Measurements from ENCODE around the gene CDK17. TPM values are rescaled to one million over a fixed set of nuclear protein-coding genes. Genes with fewer than 3 reads are reported as not detected.
A peak's percentile ranks its signal among the peaks of the same experiment; 100 is the strongest.

Gene CDK17
- total RNA-seq, 4 donors from 2014 or later, result 93.5 to 105 (median 102) TPM

DNA sequence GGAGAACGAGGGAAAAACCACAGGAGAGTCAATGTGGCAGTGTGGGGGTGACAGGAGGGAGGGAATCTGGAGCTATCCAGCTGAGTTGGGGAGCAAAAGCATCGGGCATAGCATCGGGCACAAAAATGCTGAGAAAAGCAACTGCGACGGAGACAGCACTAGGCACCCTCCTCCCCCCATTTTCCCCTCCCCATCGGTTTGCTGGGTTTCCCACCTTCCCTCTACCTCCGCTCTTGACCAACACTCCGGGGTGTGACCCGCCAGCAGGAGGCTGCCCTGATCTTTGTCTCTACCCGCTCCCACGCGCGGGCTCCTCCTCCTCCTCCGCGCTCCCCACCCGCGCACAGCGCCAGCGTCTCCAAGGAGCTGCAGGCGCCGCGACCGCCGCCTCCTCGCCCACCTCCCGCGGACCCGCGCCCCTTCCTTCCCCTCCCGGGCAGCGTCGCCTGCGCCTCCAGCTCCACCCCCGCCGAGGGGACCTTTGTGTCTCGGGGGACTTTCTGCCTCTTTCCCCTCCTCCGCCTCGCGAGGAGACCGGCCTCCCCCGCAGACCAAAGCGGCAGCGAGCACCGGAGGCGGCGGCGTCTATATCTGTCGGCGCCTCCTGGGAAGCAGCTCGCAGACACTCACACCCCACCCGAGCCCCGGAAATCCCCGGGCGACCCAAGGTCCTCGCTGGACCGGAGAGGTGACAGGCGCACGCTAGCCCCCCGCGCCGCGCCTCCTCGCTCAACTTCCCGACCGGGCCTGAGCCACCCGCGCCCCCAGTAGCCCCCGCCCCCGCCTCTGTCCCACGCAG lies 920 bp downstream of the CDK17 start:
- H3K9me3 ChIP-seq, result no peaks in the 10 kb centered on the region
- H3K27me3 ChIP-seq, result no peaks in the 10 kb centered on the region
- peaks cover 0 to 3% of the 10 kb centered on the region in 2 donors for H3K4me1 ChIP-seq
- H3K27ac ChIP-seq, result peak overlapping the region; percentile 98 to 99
- intact Hi-C loops (cut with DNase I; ENCODE audit: low total_unique reads), result loop anchor here (10.0 kb wide), 1 partner anchor 165 kb away; no protein-coding TSS in a partner anchor
- peak; percentile 80 to 84 for DNase-seq
- H3K36me3 ChIP-seq, result no peaks in the 10 kb centered on the region
- TF ChIP-seq POLR2A (IDR thresholded peaks at IDR 0.05) (peak; percentile 20 to 66), CTCF (IDR thresholded peaks at IDR 0.05) (peak; percentile 8 to 46 (median 17))
- peak overlapping the region; percentile 76 to 98 for H3K4me3 ChIP-seq

DNA sequence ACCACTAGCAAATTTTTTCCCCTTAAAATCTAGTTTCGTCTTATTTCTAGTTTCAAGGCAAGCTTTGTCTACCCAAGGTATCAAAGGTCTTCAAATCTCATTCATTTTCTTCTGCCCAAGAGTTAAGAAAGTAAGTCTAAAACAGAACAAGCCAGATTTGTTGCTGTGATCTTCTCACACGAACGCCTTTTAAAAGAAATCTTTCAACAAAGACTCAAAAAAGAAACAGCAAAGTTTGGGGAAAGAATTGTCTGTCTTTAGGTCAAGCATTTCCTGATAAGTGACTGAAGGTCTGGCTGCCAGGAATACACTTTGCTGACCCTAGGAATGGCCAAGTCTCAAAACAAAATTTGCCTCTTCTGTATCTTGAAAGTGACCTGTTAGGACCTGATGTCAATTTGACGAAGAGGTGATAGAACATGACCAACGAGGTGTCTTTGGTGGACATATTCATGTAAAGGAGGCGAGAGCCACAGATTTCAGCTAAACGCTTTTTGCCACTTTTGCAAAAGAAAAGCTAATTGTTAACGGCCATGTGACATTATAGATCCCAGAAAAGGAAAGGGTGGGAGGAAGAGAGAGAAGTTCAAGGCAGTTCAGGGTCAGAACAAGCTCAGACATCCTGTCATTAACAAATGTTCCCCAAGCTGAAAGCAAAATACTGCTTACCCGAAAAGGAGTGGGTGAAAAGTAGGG lies 1.7 kb downstream of the CDK17 start:
- Histone ChIP-seq H3K9me3 (no peaks in the 10 kb centered on the region), H3K27ac (peak overlapping the region; percentile 98 to 99), H3K36me3 (no peaks in the 10 kb centered on the region), H3K27me3 (no peaks in the 10 kb centered on the region), H3K4me1 (peaks cover 0 to 3% of the 10 kb centered on the region in 2 donors), H3K4me3 (peak overlapping the region; percentile 76 to 98)
- intact Hi-C loops (cut with DNase I; ENCODE audit: low total_unique reads), result loop anchor here (10.0 kb wide), 1 partner anchor 164 kb away; no protein-coding TSS in a partner anchor
- TF ChIP-seq POLR2A (IDR thresholded peaks at IDR 0.05) (no peak), CTCF (IDR thresholded peaks at IDR 0.05) (no peak)
- no peak for DNase-seq

GRCh38 chr12:96397756-96398423 lies 2.3 kb downstream of the CDK17 start:
- peaks cover 0 to 3% of the 10 kb centered on the region in 2 donors for H3K4me1 ChIP-seq
- no peak for DNase-seq
- intact Hi-C loops (cut with DNase I; ENCODE audit: low total_unique reads), result loop anchor here (10.0 kb wide), 1 partner anchor 163 kb away; no protein-coding TSS in a partner anchor
- H3K27ac ChIP-seq, result peak overlapping the region; percentile 98 to 99
- no peaks in the 10 kb centered on the region for H3K36me3 ChIP-seq
- no peaks in the 10 kb centered on the region for H3K27me3 ChIP-seq
- no peak for TF ChIP-seq POLR2A (IDR thresholded peaks at IDR 0.05)
- no peak for TF ChIP-seq CTCF (IDR thresholded peaks at IDR 0.05)
- no peaks in the 10 kb centered on the region for H3K9me3 ChIP-seq
- peak overlapping the region; percentile 76 to 98 for H3K4me3 ChIP-seq

- peak overlapping the region; percentile 98 to 99 for H3K27ac ChIP-seq
Observed at GRCh38 chr12:96396914-96397313, 3.3 kb downstream of the CDK17 start.

More at GRCh38 chr12:96396914-96397313, 3.3 kb downstream of the CDK17 start:
- Histone ChIP-seq H3K9me3 (no peaks in the 10 kb centered on the region), H3K4me3 (no peak overlapping the region), H3K4me1 (peaks cover 0 to 6% of the 10 kb centered on the region in 2 donors), H3K27me3 (no peaks in the 10 kb centered on the region), H3K36me3 (no peaks in the 10 kb centered on the region)
- TF ChIP-seq POLR2A (IDR thresholded peaks at IDR 0.05) (no peak), CTCF (IDR thresholded peaks at IDR 0.05) (no peak)
- DNase-seq, result no peak
- intact Hi-C loops (cut with DNase I; ENCODE audit: low total_unique reads), result loop anchor here (10.0 kb wide), 1 partner anchor 162 kb away; no protein-coding TSS in a partner anchor

Data from uterus (tissue), 4 donors.